ENCODE results near the gene NUDT13.
A peak's percentile ranks its signal among the peaks of the same experiment; 100 is the strongest.

The NUDT13 gene

GRCh38 chr10:73168465-73168803 lies 58.2 kb downstream of the NUDT13 start:
- Histone ChIP-seq H3K79me2 (ENCODE audit: low read length) (peaks cover 49% of the 10 kb centered on the region), H3K4me3 (ENCODE audit: low read length) (peak overlapping the region; percentile 90), H3K9me3 (ENCODE audit: insufficient read depth, low read length) (no peaks in the 10 kb centered on the region), H3K36me3 (replicated peaks; ENCODE audit: low read depth, low read length) (peaks cover 3% of the 10 kb centered on the region), H2AFZ (ENCODE audit: low read depth, low read length) (peak overlapping the region; percentile 41; the same call in 1 of the 2 replicates), H3K9ac (ENCODE audit: low read length) (peak overlapping the region; percentile 91), H3K27me3 (ENCODE audit: low read depth, low read length) (no peaks in the 10 kb centered on the region), H3K4me2 (ENCODE audit: low read length) (peak overlapping the region; percentile 80), H4K20me1 (ENCODE audit: insufficient read depth, low read length) (no peaks in the 10 kb centered on the region), H3K27ac (ENCODE audit: low read length) (peak overlapping the region; percentile 56), H3K4me1 (ENCODE audit: low read length) (peaks cover 8% of the 10 kb centered on the region)
- TF ChIP-seq CTCF (IDR thresholded peaks at IDR 0.05; ENCODE audit: low read depth, low read length) (no peak), EZH2phosphoT487 (IDR thresholded peaks at IDR 0.05; ENCODE audit: low read depth) (no peak)

GRCh38 chr10:73169320-73169719 lies 59.1 kb downstream of the NUDT13 start:
- H3K9me3 ChIP-seq (ENCODE audit: insufficient read depth, low read length), result no peaks in the 10 kb centered on the region
- no peak overlapping the region for H2AFZ ChIP-seq (ENCODE audit: low read depth, low read length)
- H3K4me3 ChIP-seq (ENCODE audit: low read length), result no peak overlapping the region
- peaks cover 8% of the 10 kb centered on the region for H3K4me1 ChIP-seq (ENCODE audit: low read length)
- H3K79me2 ChIP-seq (ENCODE audit: low read length), result peaks cover 44% of the 10 kb centered on the region
- TF ChIP-seq CTCF (IDR thresholded peaks at IDR 0.05; ENCODE audit: low read depth, low read length), result no peak
- TF ChIP-seq EZH2phosphoT487 (IDR thresholded peaks at IDR 0.05; ENCODE audit: low read depth), result no peak
- H3K27ac ChIP-seq (ENCODE audit: low read length), result no peak overlapping the region
- no peaks in the 10 kb centered on the region for H3K27me3 ChIP-seq (ENCODE audit: low read depth, low read length)
- H3K36me3 ChIP-seq (replicated peaks; ENCODE audit: low read depth, low read length), result no peaks in the 10 kb centered on the region
- no peak overlapping the region for H3K9ac ChIP-seq (ENCODE audit: low read length)
- H4K20me1 ChIP-seq (ENCODE audit: insufficient read depth, low read length), result no peaks in the 10 kb centered on the region
- no peak overlapping the region for H3K4me2 ChIP-seq (ENCODE audit: low read length)

- TF ChIP-seq EZH2phosphoT487 (IDR thresholded peaks at IDR 0.05; ENCODE audit: low read depth) (no peak), CTCF (IDR thresholded peaks at IDR 0.05; ENCODE audit: low read depth, low read length) (no peak)
- Histone ChIP-seq H2AFZ (ENCODE audit: low read depth, low read length) (no peak overlapping the region), H3K36me3 (replicated peaks; ENCODE audit: low read depth, low read length) (no peaks in the 10 kb centered on the region)
Measured at GRCh38 chr10:73172867-73173266, 62.6 kb downstream of the NUDT13 start.

GRCh38 chr10:73174148-73174925 lies 64.1 kb downstream of the NUDT13 start:
- Histone ChIP-seq H3K4me2 (ENCODE audit: low read length) (no peak overlapping the region), H3K27ac (ENCODE audit: low read length) (no peak overlapping the region), H3K9ac (ENCODE audit: low read length) (no peak overlapping the region), H3K27me3 (ENCODE audit: low read depth, low read length) (no peaks in the 10 kb centered on the region), H3K9me3 (ENCODE audit: insufficient read depth, low read length) (no peaks in the 10 kb centered on the region), H3K4me3 (ENCODE audit: low read length) (no peak overlapping the region), H4K20me1 (ENCODE audit: insufficient read depth, low read length) (no peaks in the 10 kb centered on the region), H3K4me1 (ENCODE audit: low read length) (no peaks in the 10 kb centered on the region), H3K36me3 (replicated peaks; ENCODE audit: low read depth, low read length) (no peaks in the 10 kb centered on the region), H3K79me2 (ENCODE audit: low read length) (no peaks in the 10 kb centered on the region), H2AFZ (ENCODE audit: low read depth, low read length) (no peak overlapping the region)
- TF ChIP-seq EZH2phosphoT487 (IDR thresholded peaks at IDR 0.05; ENCODE audit: low read depth) (no peak), CTCF (IDR thresholded peaks at IDR 0.05; ENCODE audit: low read depth, low read length) (no peak)

More at GRCh38 chr10:73172867-73173266, 62.6 kb downstream of the NUDT13 start:
- Histone ChIP-seq H3K4me3 (ENCODE audit: low read length) (no peak overlapping the region), H3K4me2 (ENCODE audit: low read length) (no peak overlapping the region), H4K20me1 (ENCODE audit: insufficient read depth, low read length) (no peaks in the 10 kb centered on the region), H3K4me1 (ENCODE audit: low read length) (peaks cover 3% of the 10 kb centered on the region), H3K79me2 (ENCODE audit: low read length) (peaks cover 11% of the 10 kb centered on the region), H3K27ac (ENCODE audit: low read length) (no peak overlapping the region), H3K9me3 (ENCODE audit: insufficient read depth, low read length) (no peaks in the 10 kb centered on the region), H3K27me3 (ENCODE audit: low read depth, low read length) (no peaks in the 10 kb centered on the region), H3K9ac (ENCODE audit: low read length) (no peak overlapping the region)

Data from OCI-LY3 (cell line).